ENCODE results near the gene LCP1. TPM values are rescaled to one million over a fixed set of nuclear protein-coding genes. Genes with fewer than 3 reads are reported as not detected.

LCP1 gene
- total RNA-seq, 1 donor from 2014 or later = 8.3 TPM

DNA sequence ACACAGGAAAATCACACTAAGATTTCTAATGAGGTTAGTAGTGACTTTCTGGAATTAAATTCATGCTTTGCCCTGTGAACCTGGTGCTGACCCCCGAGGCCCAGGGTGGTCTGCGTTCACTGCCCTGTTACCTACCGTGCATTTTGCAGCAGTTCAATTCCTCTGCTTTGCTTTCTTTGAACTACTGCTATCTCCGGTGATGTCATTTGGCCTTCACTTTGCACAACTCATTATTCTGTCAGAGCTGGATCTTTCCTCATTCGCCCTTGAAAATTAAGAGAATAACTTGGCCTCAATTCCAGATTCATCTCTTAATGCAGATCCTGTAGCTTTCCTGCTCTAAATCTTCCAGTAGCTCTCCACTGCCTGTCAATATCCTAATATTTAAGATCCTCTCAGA is 21.0 kb upstream of the LCP1 start:
- Mint-ChIP-seq H3K36me3 (ENCODE audit: insufficient read depth) (no peaks in the 10 kb centered on the region), H3K4me3 (ENCODE audit: low read depth) (no peak overlapping the region), H3K9me3 (ENCODE audit: low read depth) (no peaks in the 10 kb centered on the region), H3K4me1 (ENCODE audit: low read depth) (peaks cover 27% of the 10 kb centered on the region), H3K27ac (no peak overlapping the region), H3K27me3 (no peaks in the 10 kb centered on the region)
- TF ChIP-seq, protein P1, sequence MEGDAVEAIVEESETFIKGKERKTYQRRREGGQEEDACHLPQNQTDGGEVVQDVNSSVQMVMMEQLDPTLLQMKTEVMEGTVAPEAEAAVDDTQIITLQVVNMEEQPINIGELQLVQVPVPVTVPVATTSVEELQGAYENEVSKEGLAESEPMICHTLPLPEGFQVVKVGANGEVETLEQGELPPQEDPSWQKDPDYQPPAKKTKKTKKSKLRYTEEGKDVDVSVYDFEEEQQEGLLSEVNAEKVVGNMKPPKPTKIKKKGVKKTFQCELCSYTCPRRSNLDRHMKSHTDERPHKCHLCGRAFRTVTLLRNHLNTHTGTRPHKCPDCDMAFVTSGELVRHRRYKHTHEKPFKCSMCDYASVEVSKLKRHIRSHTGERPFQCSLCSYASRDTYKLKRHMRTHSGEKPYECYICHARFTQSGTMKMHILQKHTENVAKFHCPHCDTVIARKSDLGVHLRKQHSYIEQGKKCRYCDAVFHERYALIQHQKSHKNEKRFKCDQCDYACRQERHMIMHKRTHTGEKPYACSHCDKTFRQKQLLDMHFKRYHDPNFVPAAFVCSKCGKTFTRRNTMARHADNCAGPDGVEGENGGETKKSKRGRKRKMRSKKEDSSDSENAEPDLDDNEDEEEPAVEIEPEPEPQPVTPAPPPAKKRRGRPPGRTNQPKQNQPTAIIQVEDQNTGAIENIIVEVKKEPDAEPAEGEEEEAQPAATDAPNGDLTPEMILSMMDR (IDR thresholded peaks at IDR 0.05; ENCODE audit: unreplicated experiment) = no peak
- no peak for DNase-seq (ENCODE audit: low spot score, unreplicated experiment)

DNA sequence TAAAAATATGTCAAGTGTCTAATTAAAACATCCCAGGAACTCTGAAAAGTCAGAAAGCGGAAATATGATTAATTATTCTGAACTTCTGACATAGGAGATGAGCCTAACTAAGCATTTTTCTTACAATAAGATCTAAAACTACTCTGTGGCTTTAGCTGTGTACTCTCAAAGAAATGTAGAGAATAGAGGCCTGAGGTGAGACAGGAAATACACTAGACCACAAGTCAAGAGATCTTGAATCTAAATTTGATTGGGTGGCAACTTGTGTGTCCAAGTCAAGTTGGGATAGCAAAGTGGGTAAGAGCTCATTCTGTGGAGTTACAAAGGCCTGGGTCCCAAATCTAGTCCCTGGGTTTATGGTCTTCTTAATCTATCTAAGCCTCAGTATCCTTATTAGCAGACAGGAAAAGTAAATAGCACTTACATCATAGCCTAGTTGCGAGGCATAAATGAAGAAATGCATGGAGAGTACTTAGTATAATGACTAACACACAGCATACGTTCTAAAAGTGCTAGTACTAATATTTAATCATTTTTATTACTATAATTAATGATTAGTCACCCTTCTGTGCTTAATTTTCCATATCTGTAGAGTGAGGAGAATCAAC is 20.3 kb upstream of the LCP1 start:
- Mint-ChIP-seq H3K27ac (no peak overlapping the region), H3K4me1 (ENCODE audit: low read depth) (peaks cover 20% of the 10 kb centered on the region), H3K27me3 (no peaks in the 10 kb centered on the region), H3K9me3 (ENCODE audit: low read depth) (no peaks in the 10 kb centered on the region), H3K4me3 (ENCODE audit: low read depth) (no peak overlapping the region), H3K36me3 (ENCODE audit: insufficient read depth) (no peaks in the 10 kb centered on the region)
- TF ChIP-seq, protein P1 (IDR thresholded peaks at IDR 0.05; ENCODE audit: unreplicated experiment) = no peak
- DNase-seq (ENCODE audit: low spot score, unreplicated experiment) = no peak

DNA sequence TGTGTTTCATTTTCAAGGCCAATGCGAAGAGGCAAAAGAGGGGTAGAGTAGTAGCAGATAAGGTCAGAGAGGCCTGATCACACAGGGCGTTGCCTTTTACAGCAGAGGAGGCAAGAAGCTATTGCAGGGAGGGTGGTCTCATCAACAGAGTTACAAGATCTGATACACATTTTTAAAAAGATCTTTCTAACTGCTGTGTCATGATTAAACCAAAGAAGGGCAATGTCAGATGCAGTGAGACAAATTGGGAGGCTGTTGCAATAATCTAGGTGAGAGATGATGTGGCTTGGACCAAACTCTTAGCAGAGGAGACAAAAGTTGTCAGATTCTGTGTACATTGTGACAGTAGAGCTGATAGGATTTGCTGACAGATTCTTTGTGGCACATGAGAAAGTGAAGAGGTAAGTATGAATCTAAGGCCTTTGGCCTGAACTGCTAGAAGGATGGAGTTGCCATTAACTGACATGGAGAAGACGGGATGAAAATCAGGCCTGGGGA is 16.8 kb upstream of the LCP1 start:
- Mint-ChIP-seq H3K4me3 (ENCODE audit: low read depth) (no peak overlapping the region), H3K9me3 (ENCODE audit: low read depth) (peaks cover 2% of the 10 kb centered on the region), H3K27me3 (no peaks in the 10 kb centered on the region), H3K27ac (no peak overlapping the region), H3K36me3 (ENCODE audit: insufficient read depth) (no peaks in the 10 kb centered on the region), H3K4me1 (ENCODE audit: low read depth) (peaks cover 5% of the 10 kb centered on the region)
- TF ChIP-seq, protein P1 (IDR thresholded peaks at IDR 0.05; ENCODE audit: unreplicated experiment) = no peak
- no peak for DNase-seq (ENCODE audit: low spot score, unreplicated experiment)

DNA sequence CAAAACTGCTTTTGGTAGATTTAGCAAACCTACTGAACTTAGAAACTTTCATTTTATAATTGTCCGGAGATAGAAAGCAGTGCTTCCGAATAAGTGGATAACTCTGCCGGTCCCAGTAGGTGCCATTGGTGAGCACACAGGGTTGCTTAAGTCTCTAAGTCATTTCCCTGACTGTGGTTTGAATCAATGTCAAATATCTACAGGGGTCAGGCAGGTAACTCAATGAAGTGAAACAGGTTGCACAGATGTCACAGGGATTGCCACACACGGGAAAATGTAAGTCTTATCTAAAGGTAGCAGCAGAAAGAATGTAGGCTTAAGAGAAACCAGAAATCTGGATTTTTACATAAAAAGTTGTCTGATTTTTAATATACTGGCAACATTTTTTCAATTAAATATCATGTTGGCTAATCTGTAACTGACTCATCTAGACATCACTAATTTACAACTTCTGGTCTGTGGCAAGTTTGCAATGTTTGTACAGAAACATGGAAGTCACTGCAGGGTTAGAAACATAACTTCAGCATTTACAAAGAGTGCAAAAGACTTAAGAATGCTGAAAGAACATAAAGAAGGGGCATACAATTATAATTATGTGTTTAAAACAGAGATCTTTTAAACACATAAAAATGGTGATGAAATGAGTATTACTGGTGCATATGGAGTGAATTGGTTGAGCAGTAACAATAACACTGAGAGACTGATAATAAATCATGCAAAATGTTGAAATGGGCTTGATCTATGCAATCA is 15.5 kb upstream of the LCP1 start:
- peaks cover 2% of the 10 kb centered on the region for H3K9me3 Mint-ChIP-seq (ENCODE audit: low read depth)
- no peaks in the 10 kb centered on the region for H3K27me3 Mint-ChIP-seq
- H3K36me3 Mint-ChIP-seq (ENCODE audit: insufficient read depth) = no peaks in the 10 kb centered on the region
- no peaks in the 10 kb centered on the region for H3K4me1 Mint-ChIP-seq (ENCODE audit: low read depth)
- no peak overlapping the region for H3K27ac Mint-ChIP-seq
- TF ChIP-seq, protein P1 (IDR thresholded peaks at IDR 0.05; ENCODE audit: unreplicated experiment) = no peak
- DNase-seq (ENCODE audit: low spot score, unreplicated experiment) = no peak
- no peak overlapping the region for H3K4me3 Mint-ChIP-seq (ENCODE audit: low read depth)

DNA sequence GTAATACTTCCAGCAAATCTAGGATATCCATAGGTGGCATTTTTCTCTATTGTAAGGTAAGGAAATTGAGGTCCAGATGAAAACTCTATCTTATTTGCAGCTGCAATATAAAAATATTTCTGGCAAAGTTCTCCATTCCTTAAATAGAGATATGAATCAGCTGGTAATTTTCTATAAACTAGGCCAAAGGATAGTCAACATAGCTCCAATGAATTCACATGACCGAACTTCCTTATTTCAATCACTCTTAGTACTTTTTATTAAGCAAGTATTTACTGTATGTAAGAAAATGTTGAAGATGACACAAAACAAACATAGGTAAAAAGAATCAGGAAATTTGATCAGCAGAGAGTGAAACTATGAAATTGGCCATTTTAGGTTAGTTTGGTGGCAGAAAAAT is 13.0 kb upstream of the LCP1 start:
- H3K4me3 Mint-ChIP-seq (ENCODE audit: low read depth) = no peak overlapping the region
- no peak overlapping the region for H3K27ac Mint-ChIP-seq
- peaks cover 2% of the 10 kb centered on the region for H3K9me3 Mint-ChIP-seq (ENCODE audit: low read depth)
- no peak for DNase-seq (ENCODE audit: low spot score, unreplicated experiment)
- H3K4me1 Mint-ChIP-seq (ENCODE audit: low read depth) = no peaks in the 10 kb centered on the region
- no peaks in the 10 kb centered on the region for H3K27me3 Mint-ChIP-seq
- TF ChIP-seq, protein P1 (IDR thresholded peaks at IDR 0.05; ENCODE audit: unreplicated experiment) = no peak
- H3K36me3 Mint-ChIP-seq (ENCODE audit: insufficient read depth) = no peaks in the 10 kb centered on the region

Measured in progenitor cell of endocrine pancreas (in vitro differentiated cells).